ENCODE data around the gene RFX4.

GRCh38 chr12:106804668-106805067 lies 221.9 kb downstream of the RFX4 start:
- no peak for TF ChIP-seq ATF1 (CRISPR knock-in tag; IDR thresholded peaks at IDR 0.05)
- TF ChIP-seq ATF1 (tag; IDR thresholded peaks at IDR 0.05): no peak
- no peak for TF ChIP-seq EP300 (IDR thresholded peaks at IDR 0.05; ENCODE audit: low read length)
- no peak for TF ChIP-seq JUN (IDR thresholded peaks at IDR 0.05; ENCODE audit: borderline replicate concordance, low read depth, low read length)
- no peak for TF ChIP-seq JUN (CRISPR knock-in tag; IDR thresholded peaks at IDR 0.05; ENCODE audit: borderline replicate concordance)
- no peak for TF ChIP-seq CTCF (IDR thresholded peaks at IDR 0.05 in 2 of 3, conservative IDR thresholded peaks at IDR 0.05 in 1 of 3; ENCODE audit: insufficient read depth in 2 of 3, low read depth in 1 of 3, low read length in 3 of 3)
- no peak for TF ChIP-seq BDP1 (IDR thresholded peaks at IDR 0.05; ENCODE audit: insufficient read depth, insufficient read length)
- no peak for TF ChIP-seq SMARCA5 (IDR thresholded peaks at IDR 0.05)
